Measurements from ENCODE around the gene RNLS.

GRCh38 chr10:88230251-88230650, 352.9 kb downstream of the RNLS start:
- no peak for TF ChIP-seq TP53 (CRISPR knock-in tag; IDR thresholded peaks at IDR 0.05)
- TF ChIP-seq MYC (IDR thresholded peaks at IDR 0.05; ENCODE audit: borderline replicate concordance, low read length), result no peak
- TF ChIP-seq ESRRA (IDR thresholded peaks at IDR 0.05; ENCODE audit: borderline replicate concordance, low read length), result no peak
- TF ChIP-seq POLR2A (IDR thresholded peaks at IDR 0.05; ENCODE audit: low read length), result no peak
- no peak for TF ChIP-seq CTCF (IDR thresholded peaks at IDR 0.05)
- TF ChIP-seq ZNF302 (CRISPR knock-in tag; IDR thresholded peaks at IDR 0.05), result no peak
- TF ChIP-seq CEBPB (IDR thresholded peaks at IDR 0.05), result no peak
- TF ChIP-seq SMC3 (IDR thresholded peaks at IDR 0.05), result no peak
- no peak for TF ChIP-seq CHD2 (IDR thresholded peaks at IDR 0.05; ENCODE audit: low read length, partially characterized antibody)
- TF ChIP-seq RAD21 (conservative IDR thresholded peaks at IDR 0.05 in 1 of 2, IDR thresholded peaks at IDR 0.05 in 1 of 2), result no peak
- TF ChIP-seq MAX (IDR thresholded peaks at IDR 0.05), result no peak
- TF ChIP-seq REST (IDR thresholded peaks at IDR 0.05), result no peak
- TF ChIP-seq FOSL2 (IDR thresholded peaks at IDR 0.05), result no peak
- TF ChIP-seq FOSL2 (CRISPR knock-in tag; IDR thresholded peaks at IDR 0.05), result no peak
